GM23338 (cell line): Measurements from ENCODE around the gene OR2T6. TPM values are rescaled to one million over a fixed set of nuclear protein-coding genes. Genes with fewer than 3 reads are reported as not detected.

Experiments used
- ATAC-seq: fragments of 200-7000 bp; cut with Tn5 transposase; 3 replicates; pipeline ENCODE4 v1.9.1; 2020
- DNase-seq: peaks from one replicate; pipeline ENCODE4 v3.0.0-alpha.2; 2015; ENCODE audit warnings: low spot score
- H2AFZ ChIP-seq: fragments of 200-600 bp; sonication (generic); 2 replicates; pipeline ENCODE4 v1.8.0; 2016; ENCODE audit warnings: antibody characterized with exemption, mild to moderate bottlenecking, moderate library complexity
- H3F3A ChIP-seq: fragments of 200-600 bp; sonication (generic); replicated peaks from 2 replicates; pipeline ENCODE4 v1.8.0; 2017; ENCODE audit warnings: antibody characterized with exemption, mixed run types, low read depth
- H3K27ac ChIP-seq: fragments of 200-600 bp; sonication (generic); 2 replicates; pipeline ENCODE4 v1.6.1; 2016; ENCODE audit warnings: low read depth
- H3K27me3 ChIP-seq: fragments of 200-600 bp; sonication (generic); 2 replicates; pipeline ENCODE4 v1.8.0; 2016; ENCODE audit warnings: mild to moderate bottlenecking, mixed run types, moderate library complexity; ENCODE audit not compliant: insufficient read depth
- H3K36me3 ChIP-seq: fragments of 200-600 bp; sonication (generic); 2 replicates; pipeline ENCODE4 v1.8.0; 2016; ENCODE audit warnings: mild to moderate bottlenecking; ENCODE audit not compliant: insufficient read depth
- H3K4me1 ChIP-seq: fragments of 200-600 bp; sonication (generic); 2 replicates; pipeline ENCODE4 v1.8.0; 2016; ENCODE audit warnings: mild to moderate bottlenecking, moderate library complexity; ENCODE audit not compliant: insufficient read depth
- H3K4me2 ChIP-seq: fragments of 200-600 bp; sonication (generic); 2 replicates; pipeline ENCODE4 v1.7.1; 2017; ENCODE audit warnings: mixed run types
- H3K4me3 ChIP-seq: fragments of 200-600 bp; sonication (generic); 2 replicates; pipeline ENCODE4 v1.6.1; 2016; ENCODE audit warnings: mixed run types
- H3K79me2 ChIP-seq: fragments of 200-600 bp; sonication (generic); replicated peaks from 2 replicates; pipeline ENCODE4 v1.8.0; 2017; ENCODE audit warnings: mild to moderate bottlenecking; ENCODE audit not compliant: insufficient read depth
- H3K9me2 ChIP-seq: fragments of 200-600 bp; sonication (generic); 2 replicates; pipeline ENCODE4 v1.8.0; 2017; ENCODE audit not compliant: insufficient read depth
- H4K20me1 ChIP-seq: fragments of 200-600 bp; sonication (generic); replicated peaks from 2 replicates; pipeline ENCODE4 v1.8.0; 2017; ENCODE audit warnings: mild to moderate bottlenecking; ENCODE audit not compliant: insufficient read depth
- H3K27ac Mint-ChIP-seq: 2 replicates; pipeline ENCODE4 v1.8.0; 2020; ENCODE audit warnings: inconsistent platforms, mild to moderate bottlenecking, moderate library complexity, mixed read lengths
- H3K27me3 Mint-ChIP-seq: 3 replicates; pipeline ENCODE4 v1.8.0; 2022; ENCODE audit warnings: low read depth, mild to moderate bottlenecking, moderate library complexity, mixed read lengths, inconsistent platforms; ENCODE audit not compliant: insufficient read depth, poor library complexity
- H3K36me3 Mint-ChIP-seq: 3 replicates; pipeline ENCODE4 v1.8.0; 2021; ENCODE audit warnings: low read depth, mild to moderate bottlenecking, inconsistent platforms, moderate library complexity, mixed read lengths
- H3K4me1 Mint-ChIP-seq: 3 replicates; pipeline ENCODE4 v1.8.0; 2020; ENCODE audit warnings: mild to moderate bottlenecking, inconsistent platforms, mixed read lengths
- H3K4me3 Mint-ChIP-seq: 3 replicates; pipeline ENCODE4 v1.8.0; 2021; ENCODE audit warnings: moderate library complexity, mild to moderate bottlenecking, inconsistent platforms, mixed read lengths
- H3K9me3 Mint-ChIP-seq: 3 replicates; pipeline ENCODE4 v1.8.0; 2020; ENCODE audit warnings: moderate library complexity, mild to moderate bottlenecking, inconsistent platforms, mixed read lengths
- CREB1 ChIP-seq: fragments of 250-450 bp; sonication (Bioruptor Pico); IDR thresholded peaks from 2 replicates; pipeline ENCODE4 v1.5.0; 2020; ENCODE audit warnings: low read depth, mild to moderate bottlenecking, moderate library complexity
- EZH2 ChIP-seq: fragments of 200-600 bp; sonication (generic); IDR thresholded peaks from one replicate; pipeline ENCODE4 v1.8.0; 2017; ENCODE audit warnings: antibody characterized with exemption, mild to moderate bottlenecking, low read depth; ENCODE audit not compliant: unreplicated experiment
- JUNB ChIP-seq: IDR thresholded peaks from one replicate; pipeline ENCODE4 v1.6.1; 2016; ENCODE audit warnings: antibody characterized with exemption; ENCODE audit not compliant: unreplicated experiment
- ZNF114 ChIP-seq: fragments of 250-450 bp; sonication (Bioruptor Pico); IDR thresholded peaks from 2 replicates; pipeline ENCODE4 v1.5.0; 2020; ENCODE audit warnings: mild to moderate bottlenecking, moderate library complexity
- ZNF462 ChIP-seq: fragments of 250-450 bp; sonication (Bioruptor Pico); IDR thresholded peaks from 2 replicates; pipeline ENCODE4 v1.5.0; 2020; ENCODE audit warnings: mild to moderate bottlenecking, moderate library complexity
- polyA plus RNA-seq: library from polyadenylated mRNA; unstranded; fragments of >200 nt; fragmentation: Nextera tagmentation; extraction: Ambion mirVana; gene quantifications from 2 replicates; pipeline ENCODE4 v1.2.1, GENCODE V29; 2016
- total RNA-seq: library from RNA; depleted of rRNA; stranded (reverse); fragments of >200 nt; shearing (Covaris generic); gene quantifications from 2 replicates; pipeline ENCODE4 v1.2.3, GENCODE V29; 2014
- TF ChIP-seq, protein P1 (sequence below), 2 experiments: fragments of 200-600 bp in 1 of 2; sonication (generic) in 1 of 2; conservative IDR thresholded peaks; 2 replicates each; pipeline versions ENCODE4 v1.5.1 to v1.6.1; 2016 to 2017; ENCODE audit warnings: antibody characterized with exemption in 2 of 2, low read depth in 2 of 2, mild to moderate bottlenecking in 2 of 2, moderate library complexity in 1 of 2

The OR2T6 gene
- total and polyA plus RNA-seq, 2 experiments from 2014 or later = not detected

GRCh38 chr1:248416226-248416625 lies 40.7 kb downstream of the OR2T6 start (continued):
- TF ChIP-seq ZNF462 = no peak

GRCh38 chr1:248417854-248418253 lies 42.3 kb downstream of the OR2T6 start:
- no peak for DNase-seq
- no peak overlapping the region for H2AFZ ChIP-seq
- H3K36me3 Mint-ChIP-seq = peaks cover 30% of the 10 kb centered on the region
- no peaks in the 10 kb centered on the region for H3F3A ChIP-seq
- H3K27ac ChIP-seq = no peak overlapping the region
- no peak for ATAC-seq
- no peaks in the 10 kb centered on the region for H3K27me3 ChIP-seq
- H3K4me3 ChIP-seq = no peak overlapping the region
- no peaks in the 10 kb centered on the region for H3K9me2 ChIP-seq
- no peaks in the 10 kb centered on the region for H3K4me1 Mint-ChIP-seq
- H3K4me1 ChIP-seq = no peaks in the 10 kb centered on the region
- no peak overlapping the region for H3K27ac Mint-ChIP-seq
- H3K4me3 Mint-ChIP-seq = no peak overlapping the region
- H3K4me2 ChIP-seq = no peak overlapping the region
- H4K20me1 ChIP-seq = no peaks in the 10 kb centered on the region
- no peaks in the 10 kb centered on the region for H3K79me2 ChIP-seq
- H3K27me3 Mint-ChIP-seq = peaks cover 2% of the 10 kb centered on the region
- H3K9me3 Mint-ChIP-seq = peaks cover 90% of the 10 kb centered on the region
- peaks cover 6% of the 10 kb centered on the region for H3K36me3 ChIP-seq
- no peak for TF ChIP-seq ZNF114 (CRISPR knock-in tag)
- no peak for TF ChIP-seq EZH2
- no peak for TF ChIP-seq JUNB
- TF ChIP-seq, protein P1, sequence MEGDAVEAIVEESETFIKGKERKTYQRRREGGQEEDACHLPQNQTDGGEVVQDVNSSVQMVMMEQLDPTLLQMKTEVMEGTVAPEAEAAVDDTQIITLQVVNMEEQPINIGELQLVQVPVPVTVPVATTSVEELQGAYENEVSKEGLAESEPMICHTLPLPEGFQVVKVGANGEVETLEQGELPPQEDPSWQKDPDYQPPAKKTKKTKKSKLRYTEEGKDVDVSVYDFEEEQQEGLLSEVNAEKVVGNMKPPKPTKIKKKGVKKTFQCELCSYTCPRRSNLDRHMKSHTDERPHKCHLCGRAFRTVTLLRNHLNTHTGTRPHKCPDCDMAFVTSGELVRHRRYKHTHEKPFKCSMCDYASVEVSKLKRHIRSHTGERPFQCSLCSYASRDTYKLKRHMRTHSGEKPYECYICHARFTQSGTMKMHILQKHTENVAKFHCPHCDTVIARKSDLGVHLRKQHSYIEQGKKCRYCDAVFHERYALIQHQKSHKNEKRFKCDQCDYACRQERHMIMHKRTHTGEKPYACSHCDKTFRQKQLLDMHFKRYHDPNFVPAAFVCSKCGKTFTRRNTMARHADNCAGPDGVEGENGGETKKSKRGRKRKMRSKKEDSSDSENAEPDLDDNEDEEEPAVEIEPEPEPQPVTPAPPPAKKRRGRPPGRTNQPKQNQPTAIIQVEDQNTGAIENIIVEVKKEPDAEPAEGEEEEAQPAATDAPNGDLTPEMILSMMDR (conservative IDR thresholded peaks at IDR 0.05; ENCODE audit: low read depth in 2 of 2) = no peak
- no peak for TF ChIP-seq ZNF462
- no peak for TF ChIP-seq CREB1
